ENCODE measurements around the gene FILIP1L. TPM values are rescaled to one million over a fixed set of nuclear protein-coding genes. Genes with fewer than 3 reads are reported as not detected.

FILIP1L gene
- total and polyA plus RNA-seq, 2 of the 8 experiments (the other 6 are each of a cell fraction or from before 2014, with no cell fraction given), result 0.06 to 0.09 TPM

GRCh38 chr3:100150473-100150872 is 36.2 kb upstream of the FILIP1L start:
- no peak overlapping the region for H2BK5ac ChIP-seq (ENCODE audit: low read depth, low read length)
- H3K18ac ChIP-seq (ENCODE audit: extremely low read depth, low read length), result no peak overlapping the region
- H4K20me1 ChIP-seq (replicated peaks in 1 of 2; ENCODE audit: control insufficient read depth in 1 of 2, insufficient read depth in 2 of 2, low read length in 2 of 2), result no peaks in the 10 kb centered on the region
- no peaks in the 10 kb centered on the region for H3K79me2 ChIP-seq (ENCODE audit: control insufficient read depth in 1 of 2, insufficient read depth in 2 of 2, low read length in 2 of 2)
- no peak overlapping the region for H3K27ac ChIP-seq (ENCODE audit: low read depth, low read length)
- no peak overlapping the region for H2AFZ ChIP-seq (ENCODE audit: low read length)
- no peak overlapping the region for H3K56ac ChIP-seq (replicated peaks; ENCODE audit: insufficient read length, low read depth, low read length)
- H3K27me3 ChIP-seq (replicated peaks in 1 of 4; ENCODE audit: control insufficient read depth in 3 of 4, extremely low read depth in 1 of 4, insufficient read depth in 3 of 4, low read length in 3 of 4), result no peaks in the 10 kb centered on the region
- H3K4me1 ChIP-seq (replicated peaks in 1 of 4; ENCODE audit: control insufficient read depth in 3 of 4, insufficient read depth in 4 of 4, low read length in 3 of 4), result no peaks in the 10 kb centered on the region
- H2BK15ac ChIP-seq (ENCODE audit: low read length), result no peak overlapping the region
- POLR2A ChIA-PET (ENCODE audit: partially characterized antibody), result no interaction called here
- H3K9ac ChIP-seq (replicated peaks in 1 of 4; ENCODE audit: extremely low read depth in 1 of 4, low read depth in 3 of 4, low read length in 3 of 4), result no peak overlapping the region
- H3K4me3 ChIP-seq (ENCODE audit: extremely low read depth in 1 of 4, insufficient read depth in 2 of 4, low read depth in 3 of 4, low read length in 4 of 4), result no peak overlapping the region
- no peak overlapping the region for H4K91ac ChIP-seq (replicated peaks; ENCODE audit: insufficient read length, low read length)
- no peak overlapping the region for H3K23ac ChIP-seq (ENCODE audit: insufficient read length)
- TF ChIP-seq E2F6 (IDR thresholded peaks at IDR 0.05), result no peak
- peak; percentile 61; the same call in 1 of the 2 replicates for TF ChIP-seq CEBPB (IDR thresholded peaks at IDR 0.05; ENCODE audit: low read depth, low read length)
- H3K36me3 ChIP-seq (ENCODE audit: control insufficient read depth in 2 of 4, insufficient read depth in 4 of 4, low read length in 3 of 4), result peaks cover 0 to 8% (median 1%) of the 10 kb centered on the region in 4 experiments; a peak in 3 of 8 replicates
- H4K5ac ChIP-seq (ENCODE audit: insufficient read length, low read depth, low read length), result no peak overlapping the region
- 82% methylated on average over 1 of the region's 1 CpG; no CpG with 5 or more reads in 1 of the 2 experiments for WGBS, 2 experiments (ENCODE audit: extremely low coverage in 1 of 2, insufficient coverage in 1 of 2, insufficient read length in 1 of 2, insufficient replicate concordance in 2 of 2, low coverage in 1 of 2, low lambda C conversion rate in 2 of 2, missing lambda C conversion rate in 1 of 2)
- H3K14ac ChIP-seq (ENCODE audit: insufficient read length), result no peak overlapping the region
- H2AK5ac ChIP-seq (ENCODE audit: low read depth, low read length), result no peak overlapping the region
- H3K23me2 ChIP-seq (ENCODE audit: low read depth, low read length), result no peaks in the 10 kb centered on the region
- no peak for DNase-seq (ENCODE audit: low read depth in 1 of 2, low spot score in 2 of 2)
- peaks cover 2 to 6% of the 10 kb centered on the region in 2 experiments; a peak in 1 of 4 replicates for H3K9me3 ChIP-seq (ENCODE audit: insufficient read depth in 2 of 2, low read depth in 1 of 2, low read length in 1 of 2)
- H3K4ac ChIP-seq (replicated peaks; ENCODE audit: insufficient read length, low read depth, low read length), result no peak overlapping the region
- FAIRE-seq, result no peak
- no peak overlapping the region for H2BK120ac ChIP-seq (replicated peaks; ENCODE audit: low read depth, low read length)
- H4K8ac ChIP-seq (ENCODE audit: extremely low read depth, insufficient read depth, low read length), result no peak overlapping the region
- no peak overlapping the region for H2BK20ac ChIP-seq (ENCODE audit: low read length)
- H2BK12ac ChIP-seq (ENCODE audit: low read depth, low read length), result no peak overlapping the region
- no peak overlapping the region for H3K4me2 ChIP-seq (ENCODE audit: insufficient read depth in 1 of 2, low read depth in 2 of 2, low read length in 2 of 2)
- CTCF ChIA-PET (ENCODE audit: partially characterized antibody), result interaction anchor here (0.6 to 1.4 kb wide), 2 partner anchors 53 to 58 kb away, joined by 3 read pairs; no protein-coding TSS in a partner anchor
- no peaks in the 10 kb centered on the region for H3K79me1 ChIP-seq (ENCODE audit: low read depth, low read length)

Measured in H1 (cell line).